GM19023 (cell line): ENCODE measurements around the gene BRICD5.
A peak's percentile ranks its signal among the peaks of the same experiment; 100 is the strongest.
"Not testable (repeated sequence)": the region's sequence is repeated elsewhere in the genome, so short reads cannot be mapped to it uniquely, and the experiment has no call there.

ENCODE experiments used
- ATAC-seq: cut with Tn5 transposase; IDR thresholded peaks from one replicate; pipeline ENCODE4 v1.9.1; 2021; ENCODE audit warnings: mild to moderate bottlenecking, moderate library complexity; ENCODE audit not compliant: unreplicated experiment

Gene BRICD5

DNA sequence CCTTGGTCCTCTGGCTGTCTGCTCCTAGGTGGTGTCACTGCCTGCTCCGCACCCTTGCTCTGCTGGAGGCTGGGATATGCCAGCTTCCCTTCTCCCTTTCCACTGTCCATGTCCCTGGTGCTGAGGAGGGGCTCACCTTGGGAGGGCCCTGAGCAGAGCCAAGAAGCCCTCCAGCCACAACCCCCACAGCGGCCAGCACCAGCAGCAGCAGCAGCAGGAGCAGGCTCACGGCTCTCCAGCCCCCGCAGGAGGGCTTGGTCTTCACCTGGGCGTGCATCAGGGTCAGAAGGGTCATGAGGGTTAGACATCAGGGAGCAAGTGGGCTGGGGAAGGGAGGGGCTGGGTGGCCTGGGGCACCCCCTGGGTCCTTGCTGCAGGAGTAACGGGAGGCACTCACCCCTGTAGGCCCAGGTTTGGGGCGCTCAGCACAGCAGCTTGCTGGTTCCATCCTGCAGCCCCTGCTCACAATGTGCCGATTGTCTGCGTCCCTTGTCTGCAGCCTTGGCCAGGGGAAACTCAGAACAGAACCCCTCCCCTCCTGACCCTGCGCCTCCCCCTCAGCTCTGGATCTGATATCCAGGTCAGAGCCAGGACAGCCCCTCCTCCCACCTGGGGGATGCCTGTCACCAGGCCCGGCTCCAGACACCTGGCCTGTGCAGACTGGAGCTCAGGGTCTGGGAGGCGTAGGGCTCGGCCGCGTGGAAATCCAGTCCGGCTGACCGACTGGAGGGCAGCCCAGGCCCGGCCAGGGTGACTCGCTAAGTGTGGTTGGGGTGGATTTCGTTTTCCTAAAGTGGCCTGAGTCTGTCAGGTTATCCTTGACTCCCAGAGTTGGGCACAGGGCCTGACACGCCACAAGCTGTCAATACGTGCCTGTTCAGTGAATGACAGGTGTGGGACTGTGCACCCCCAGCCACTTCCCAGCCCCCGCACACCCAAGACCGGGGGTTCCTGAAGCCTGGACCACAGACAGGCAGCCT, at the start of gene BRICD5:
Gene BRICD5 (minus strand): TSS at position 478 of the 980 bp plus-strand sequence. CDS start 30 bp downstream, at position 448.
- no peak for ATAC-seq

- no peak for ATAC-seq
Observed at GRCh38 chr16:2260250-2260649, 49.6 kb upstream of the BRICD5 start.

DNA sequence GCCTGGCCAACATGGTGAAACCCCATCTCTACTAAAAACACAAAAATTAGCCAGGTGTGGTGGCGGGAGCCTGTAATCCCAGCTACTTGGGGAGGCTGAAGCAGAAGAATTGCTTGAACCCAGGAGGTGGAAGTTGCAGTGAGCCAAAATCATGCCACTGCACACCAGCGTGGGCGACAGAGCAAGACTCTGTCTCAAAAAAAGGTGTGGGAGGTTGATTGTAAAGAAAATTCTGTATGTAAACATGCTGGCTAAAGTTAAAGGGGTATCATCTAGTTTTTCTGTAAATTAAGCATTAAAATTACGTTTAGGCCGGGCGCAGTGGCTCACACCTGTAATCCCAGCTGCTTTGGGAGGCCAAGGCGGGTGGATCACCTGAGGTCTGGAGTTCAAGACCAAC, 47.9 kb upstream of the BRICD5 start:
- not testable (repeated sequence) for ATAC-seq

- no peak for ATAC-seq
Observed at GRCh38 chr16:2257726-2258125, 47.1 kb upstream of the BRICD5 start.

DNA sequence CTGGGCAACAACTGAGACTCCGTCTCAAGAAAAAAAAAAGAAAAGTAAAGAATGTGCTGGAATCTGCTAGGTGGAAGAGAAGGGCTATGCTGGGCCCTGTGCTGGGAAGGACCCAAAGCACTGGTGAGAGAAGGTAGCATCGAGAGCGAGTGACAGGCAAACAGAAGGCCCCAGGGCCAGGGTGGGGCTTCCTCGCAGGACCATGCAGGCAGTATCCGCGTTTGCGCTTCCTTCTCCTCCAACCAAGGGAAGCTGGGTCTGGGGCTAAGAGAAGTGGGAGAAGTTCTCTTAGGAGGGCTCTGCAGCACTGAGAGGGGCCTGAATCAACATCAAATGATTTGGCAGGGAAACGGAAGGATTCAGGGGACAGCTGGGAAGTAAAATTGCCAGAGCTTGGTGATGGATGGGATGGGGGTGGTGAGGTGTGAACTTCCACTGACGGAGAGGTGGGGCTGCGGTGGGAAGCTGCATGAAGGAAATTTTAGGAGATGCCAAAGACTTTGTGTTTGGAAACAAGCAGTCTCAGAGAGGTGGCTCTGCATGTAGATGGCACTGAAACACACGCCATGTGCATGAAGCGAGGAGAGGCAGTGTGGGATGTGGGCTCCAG, 46.0 kb upstream of the BRICD5 start:
- ATAC-seq = no peak

GRCh38 chr16:2253293-2253692, 42.6 kb upstream of the BRICD5 start:
- no peak for ATAC-seq

- no peak for ATAC-seq
Observed at GRCh38 chr16:2252806-2253148, 42.1 kb upstream of the BRICD5 start.

DNA sequence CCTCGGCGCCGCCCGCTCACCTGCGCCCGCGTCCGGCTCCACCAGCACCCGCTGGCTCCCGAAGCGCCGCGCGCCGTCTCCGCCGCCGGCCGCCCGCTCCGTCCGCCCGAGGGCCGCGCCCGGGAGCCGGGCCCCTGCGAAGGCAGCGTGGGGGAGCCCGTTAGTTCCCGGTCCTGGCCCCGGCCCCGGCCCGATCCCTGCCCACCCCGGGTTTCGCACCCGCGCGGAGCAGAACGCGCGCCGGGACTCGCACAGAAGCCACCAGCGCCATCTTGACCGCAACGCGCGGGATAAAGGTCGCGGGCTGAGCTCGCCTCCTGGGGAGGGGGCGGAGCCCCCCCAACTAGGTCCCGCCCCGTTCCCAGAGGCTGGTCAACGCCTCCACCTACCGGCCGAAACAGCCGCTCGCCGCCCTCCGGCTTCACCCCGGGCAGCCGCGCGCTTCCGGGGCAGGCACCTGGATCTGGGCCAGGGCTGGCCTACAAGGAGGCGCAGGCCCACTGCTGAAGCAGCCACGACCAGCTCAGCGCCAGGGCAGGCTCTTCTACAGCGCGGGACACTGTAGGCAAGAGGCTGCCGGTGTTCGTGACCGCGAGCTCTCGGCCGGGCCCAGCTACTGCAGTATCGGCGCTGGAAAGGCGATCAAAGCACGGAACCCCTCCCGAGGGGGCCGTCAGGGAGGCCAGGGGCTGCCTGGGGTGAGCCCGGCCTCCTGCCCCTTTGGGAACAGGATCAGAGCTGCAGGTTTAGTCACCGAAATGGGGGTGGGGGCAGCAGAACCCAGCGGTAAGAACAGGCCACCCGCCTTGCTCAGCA, 40.8 kb upstream of the BRICD5 start, which contains the start of gene ECI1:
Gene ECI1 (minus strand): TSS at position 292 of the 816 bp plus-strand sequence. CDS start 21 bp downstream, at position 271.
- peak; percentile 89 for ATAC-seq

DNA sequence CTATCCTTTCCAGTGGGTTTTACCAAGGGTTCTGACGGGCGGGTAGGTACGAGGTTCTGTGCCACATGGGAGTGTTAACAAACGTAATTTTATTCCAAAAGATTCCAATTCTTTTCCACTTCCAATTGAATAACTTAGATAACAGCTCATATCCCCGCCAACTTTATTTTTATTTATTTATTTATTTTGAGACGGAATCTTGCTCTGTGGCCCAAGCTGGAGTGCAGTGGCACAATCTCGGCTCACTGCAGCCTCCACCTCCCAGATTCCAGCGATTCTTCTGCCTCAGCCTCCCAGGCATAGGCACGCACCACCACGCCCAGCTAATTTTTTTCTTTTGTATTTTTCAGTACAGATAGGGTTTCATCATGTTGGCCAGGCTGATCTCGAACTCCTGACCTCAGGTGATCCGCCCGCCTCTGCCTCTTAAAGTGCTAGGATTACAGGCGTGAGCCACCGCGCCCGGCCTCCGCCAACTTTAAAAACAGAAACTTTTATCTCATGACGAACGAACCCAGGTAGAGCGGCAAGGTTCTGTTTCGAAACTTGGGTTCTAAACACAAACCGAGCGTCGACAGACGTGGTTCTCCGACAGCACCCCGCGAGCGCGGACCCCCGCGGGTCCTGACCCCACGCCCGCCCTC, 40.1 kb upstream of the BRICD5 start:
- peak; percentile 12 for ATAC-seq

DNA sequence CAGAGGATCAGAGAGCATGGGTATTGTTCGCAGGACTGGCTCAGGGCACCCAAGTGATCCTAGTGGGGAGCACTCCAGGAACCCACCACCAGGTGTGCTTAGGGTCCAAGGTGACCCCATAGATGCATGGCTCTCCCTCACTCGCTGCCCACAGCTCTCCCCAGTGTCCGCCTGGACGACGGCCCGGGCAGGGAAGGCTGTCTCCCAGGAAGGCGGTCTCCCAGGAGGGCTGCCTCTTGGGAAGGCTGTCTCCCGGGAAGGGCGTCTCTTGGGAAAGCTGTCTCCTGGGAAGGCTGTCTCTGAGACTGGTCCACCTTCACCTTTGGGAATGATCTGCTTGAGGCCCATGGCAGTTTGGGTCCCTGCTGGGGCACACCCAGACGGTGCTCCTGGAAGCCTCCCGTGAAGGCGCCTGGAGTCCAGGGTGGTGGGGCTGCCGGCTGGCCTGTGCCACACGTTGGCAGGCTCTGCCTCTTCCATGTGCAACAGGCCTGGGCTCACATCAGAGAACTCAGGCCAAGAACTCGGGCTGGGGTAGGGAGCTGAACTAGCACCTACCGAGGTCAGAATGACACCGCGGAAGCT, 35.7 kb upstream of the BRICD5 start:
- ATAC-seq = no peak

DNA sequence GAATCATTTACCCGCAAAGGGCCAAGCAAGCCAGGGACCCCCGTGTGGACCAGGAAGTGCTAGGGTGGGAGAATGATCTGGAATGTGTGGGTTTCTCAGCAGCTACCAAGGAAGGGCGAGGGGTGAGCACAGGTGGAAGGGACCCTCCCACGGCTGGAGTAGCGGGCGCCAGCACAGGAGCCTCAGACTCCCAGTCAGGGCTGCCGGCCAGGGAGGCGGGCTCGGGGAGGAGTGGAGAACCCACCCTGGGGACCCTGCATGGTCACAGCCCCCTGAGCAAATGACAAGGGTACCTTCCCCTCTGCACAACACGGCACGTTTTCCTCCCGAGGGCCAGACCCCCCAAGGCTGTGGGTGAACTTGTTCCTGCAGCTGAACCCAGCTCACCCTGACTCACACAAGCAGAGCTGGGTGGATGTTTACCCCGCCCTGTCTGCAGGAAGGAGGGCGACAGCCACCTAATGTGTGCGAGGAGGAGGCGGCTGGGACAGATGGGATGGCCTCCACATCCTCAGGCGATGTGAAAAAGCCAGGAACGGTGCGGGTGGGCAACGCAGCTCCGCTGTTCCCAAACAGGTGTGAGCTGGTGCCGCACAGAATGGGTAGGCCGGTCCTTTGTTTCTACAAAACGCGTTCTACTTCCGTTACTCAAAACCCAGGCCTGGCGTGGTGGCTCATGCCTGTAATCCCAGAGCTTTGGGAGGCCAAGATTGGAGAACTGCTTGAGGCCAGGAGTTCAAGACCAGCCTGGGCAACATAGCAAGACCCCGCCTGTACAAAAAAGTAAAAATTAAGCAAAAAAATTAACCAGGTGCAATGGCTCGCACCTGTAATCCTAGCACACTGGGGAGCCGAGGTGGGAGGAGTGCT, 34.5 kb upstream of the BRICD5 start:
- no peak for ATAC-seq

DNA sequence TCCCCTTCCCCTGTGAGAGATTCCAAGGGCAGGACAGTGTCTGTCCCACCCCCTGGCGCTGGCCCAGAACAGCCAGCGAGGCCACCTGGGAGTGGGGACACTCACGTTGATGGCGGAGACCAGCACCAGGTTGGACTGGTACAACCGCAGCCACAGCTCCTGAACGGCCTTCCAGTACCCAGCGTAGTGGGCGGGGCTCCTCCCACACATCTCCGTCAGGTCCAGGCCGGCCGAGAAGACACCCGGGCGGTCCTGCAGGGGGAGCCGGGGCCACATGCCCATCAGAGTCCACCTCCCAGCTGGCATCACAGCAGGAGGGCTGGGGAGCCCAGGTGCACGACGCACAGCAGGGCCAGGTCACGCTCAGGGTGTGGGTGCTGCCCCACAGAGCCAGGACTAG, 33.6 kb upstream of the BRICD5 start:
- no peak for ATAC-seq

GRCh38 chr16:2243781-2244180, 33.1 kb upstream of the BRICD5 start:
- ATAC-seq = no peak

GRCh38 chr16:2243031-2243528, 32.4 kb upstream of the BRICD5 start:
- no peak for ATAC-seq

DNA sequence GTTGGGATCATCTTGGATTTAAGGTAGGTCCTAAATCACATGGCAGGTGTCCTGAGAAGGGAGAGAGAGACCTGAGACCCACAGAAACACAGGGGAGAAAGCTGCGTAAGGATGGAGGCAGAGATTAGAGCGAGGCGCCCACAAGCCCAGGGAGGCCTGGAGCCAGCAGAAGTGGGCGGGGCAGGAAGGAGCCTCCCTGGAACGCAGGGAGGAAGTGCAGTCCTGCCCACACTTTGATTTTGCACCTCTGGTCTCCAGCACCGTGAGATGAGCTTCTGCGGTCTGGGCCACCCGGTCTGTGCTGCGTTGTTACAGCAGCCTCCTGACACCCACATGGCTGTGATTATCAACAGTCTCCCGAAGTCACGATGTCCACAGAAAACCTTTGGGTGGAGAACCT, 31.9 kb upstream of the BRICD5 start:
- ATAC-seq = no peak

GRCh38 chr16:2240331-2240730, 29.7 kb upstream of the BRICD5 start:
- ATAC-seq = not testable (repeated sequence)

- no peak for ATAC-seq
Observed at GRCh38 chr16:2238838-2239675, 28.4 kb upstream of the BRICD5 start.

- ATAC-seq = no peak
Observed at GRCh38 chr16:2238150-2238837, 27.6 kb upstream of the BRICD5 start.
